ENCODE data around the gene PPP2R5D. TPM values are rescaled to one million over a fixed set of nuclear protein-coding genes. Genes with fewer than 3 reads are reported as not detected.
A peak's percentile ranks its signal among the peaks of the same experiment; 100 is the strongest.

PPP2R5D gene
- total RNA-seq, 5 donors from 2014 or later (not counting 1 experiment from before 2014, with no cell fraction given) = 27.8 to 35.1 (median 33.3) TPM

GRCh38 chr6:43007126-43007525 is 22.8 kb downstream of the PPP2R5D start:
- Mint-ChIP-seq H3K27me3 (no peaks in the 10 kb centered on the region), H3K9me3 (no peaks in the 10 kb centered on the region), H3K27ac (no peak overlapping the region), H3K36me3 (peaks cover 24% of the 10 kb centered on the region), H3K4me1 (peaks cover 10 to 15% (median 14%) of the 10 kb centered on the region in 3 donors), H3K4me3 (no peak overlapping the region)
- WGBS (ENCODE audit: insufficient coverage) = 95% methylated on average over 8 of the region's 9 CpGs
- no peak overlapping the region for H3K4me3 ChIP-seq (ENCODE audit: control insufficient read depth in 1 of 2, extremely low read depth in 1 of 2, low read length in 1 of 2)
- H3K36me3 ChIP-seq (ENCODE audit: control insufficient read depth in 2 of 2, extremely low read depth in 1 of 2, insufficient read depth in 1 of 2, low read length in 1 of 2) = peaks cover 17 to 68% of the 10 kb centered on the region in 2 donors
- no peaks in the 10 kb centered on the region for H3K9me3 ChIP-seq
- H3K27me3 ChIP-seq (replicated peaks in 1 of 2; ENCODE audit: control insufficient read depth in 2 of 2, extremely low read depth in 1 of 2, insufficient read depth in 2 of 2, low read length in 1 of 2) = no peaks in the 10 kb centered on the region
- H3K27ac ChIP-seq (ENCODE audit: low read length) = no peak overlapping the region
- ATAC-seq (replicated peaks in 1 of 4) = no peak
- no peak for DNase-seq
- CTCF ChIA-PET = no interaction called here
- POLR2A ChIA-PET = interaction anchor here in 1 of 2 donors (0.7 kb wide), 1 partner anchor 39 kb away, joined by 3 read pairs; no protein-coding TSS in a partner anchor
- H3K4me1 ChIP-seq (ENCODE audit: control insufficient read depth in 1 of 2, extremely low read depth in 1 of 2, insufficient read depth in 2 of 2, low read length in 2 of 2) = peaks cover 0 to 4% of the 10 kb centered on the region in 2 experiments

- Histone ChIP-seq H3K27ac (ENCODE audit: low read length) (no peak overlapping the region), H3K27me3 (replicated peaks in 1 of 2; ENCODE audit: control insufficient read depth in 2 of 2, extremely low read depth in 1 of 2, insufficient read depth in 2 of 2, low read length in 1 of 2) (no peaks in the 10 kb centered on the region), H3K36me3 (ENCODE audit: control insufficient read depth in 2 of 2, extremely low read depth in 1 of 2, insufficient read depth in 1 of 2, low read length in 1 of 2) (peaks cover 17 to 64% of the 10 kb centered on the region in 2 donors), H3K4me3 (ENCODE audit: control insufficient read depth in 1 of 2, extremely low read depth in 1 of 2, low read length in 1 of 2) (no peak overlapping the region), H3K9me3 (no peaks in the 10 kb centered on the region), H3K4me1 (ENCODE audit: control insufficient read depth in 1 of 2, extremely low read depth in 1 of 2, insufficient read depth in 2 of 2, low read length in 2 of 2) (peaks cover 7 to 18% of the 10 kb centered on the region in 2 experiments)
- ChIA-PET CTCF (interaction anchor here in 1 of 2 donors (1.2 kb wide), 1 partner anchor 135 kb away, joined by 4 read pairs; no protein-coding TSS in a partner anchor), POLR2A (interaction anchor here in 1 of 2 donors (0.5 kb wide), 1 partner anchor 212 kb away, joined by 3 read pairs; no protein-coding TSS in a partner anchor)
- H3K36me3 Mint-ChIP-seq = peaks cover 24% of the 10 kb centered on the region
- ATAC-seq (replicated peaks in 1 of 4) (no peak), DNase-seq (peak in 23 of 35 experiments; percentile 4 to 48 (median 27))
- WGBS (ENCODE audit: insufficient coverage) = 81% methylated on average over 2 of the region's 6 CpGs
- H3K27ac Mint-ChIP-seq = peak overlapping the region in 1 of 2 donors; percentile 52
- no peak overlapping the region for H3K4me3 Mint-ChIP-seq
- no peaks in the 10 kb centered on the region for H3K9me3 Mint-ChIP-seq
- H3K27me3 Mint-ChIP-seq = no peaks in the 10 kb centered on the region
- peaks cover 30 to 34% (median 32%) of the 10 kb centered on the region in 3 donors for H3K4me1 Mint-ChIP-seq
Observed at GRCh38 chr6:43009124-43009523, 24.8 kb downstream of the PPP2R5D start.

- POLR2A ChIA-PET = interaction anchor here in 1 of 2 donors (0.7 kb wide), 1 partner anchor 43 kb away, joined by 3 read pairs; the partner anchor contains the start of gene CUL7
- H3K27me3 ChIP-seq (replicated peaks in 1 of 2; ENCODE audit: control insufficient read depth in 2 of 2, extremely low read depth in 1 of 2, insufficient read depth in 2 of 2, low read length in 1 of 2) = no peaks in the 10 kb centered on the region
- no peaks in the 10 kb centered on the region for H3K9me3 ChIP-seq
- Mint-ChIP-seq H3K36me3 (peaks cover 19% of the 10 kb centered on the region), H3K4me3 (no peak overlapping the region), H3K4me1 (peaks cover 44 to 51% (median 50%) of the 10 kb centered on the region in 3 donors), H3K27me3 (no peaks in the 10 kb centered on the region), H3K27ac (peak overlapping the region in 1 of 2 donors; percentile 91), H3K9me3 (no peaks in the 10 kb centered on the region)
- ATAC-seq (replicated peaks in 1 of 4) = no peak
- H3K4me1 ChIP-seq (ENCODE audit: control insufficient read depth in 1 of 2, extremely low read depth in 1 of 2, insufficient read depth in 2 of 2, low read length in 2 of 2) = peaks cover 14 to 35% of the 10 kb centered on the region in 2 experiments
- 74% methylated on average over 3 of the region's 6 CpGs for WGBS (ENCODE audit: insufficient coverage)
- no peak overlapping the region for H3K4me3 ChIP-seq (ENCODE audit: control insufficient read depth in 1 of 2, extremely low read depth in 1 of 2, low read length in 1 of 2)
- no peak for DNase-seq
- H3K27ac ChIP-seq (ENCODE audit: low read length) = no peak overlapping the region
- CTCF ChIA-PET = interaction anchor here in 1 of 2 donors (1.3 kb wide), 1 partner anchor 133 kb away, joined by 3 read pairs; no protein-coding TSS in a partner anchor
- peaks cover 17 to 56% of the 10 kb centered on the region in 2 donors for H3K36me3 ChIP-seq (ENCODE audit: control insufficient read depth in 2 of 2, extremely low read depth in 1 of 2, insufficient read depth in 1 of 2, low read length in 1 of 2)
Observed at GRCh38 chr6:43011207-43011606, 26.8 kb downstream of the PPP2R5D start.

- no peaks in the 10 kb centered on the region for H3K9me3 Mint-ChIP-seq
- H3K4me3 Mint-ChIP-seq = peak overlapping the region; percentile 93 to 95 (median 94)
- CTCF ChIA-PET = interaction anchor here in 1 of 2 donors (1.1 to 2.9 kb wide), 2 partner anchors 34 to 83 kb away, joined by 5 to 22 read pairs; partner anchors contain the start of genes CNPY3 and PEX6
- DNase-seq (no peak), ATAC-seq (replicated peaks in 1 of 4) (no peak)
- WGBS (ENCODE audit: insufficient coverage) = 90% methylated on average over 6 of the region's 6 CpGs
- Histone ChIP-seq H3K36me3 (ENCODE audit: control insufficient read depth in 2 of 2, extremely low read depth in 1 of 2, insufficient read depth in 1 of 2, low read length in 1 of 2) (peaks cover 10 to 51% of the 10 kb centered on the region in 2 donors), H3K9me3 (no peaks in the 10 kb centered on the region), H3K27me3 (replicated peaks in 1 of 2; ENCODE audit: control insufficient read depth in 2 of 2, extremely low read depth in 1 of 2, insufficient read depth in 2 of 2, low read length in 1 of 2) (no peaks in the 10 kb centered on the region), H3K4me1 (ENCODE audit: control insufficient read depth in 1 of 2, extremely low read depth in 1 of 2, insufficient read depth in 2 of 2, low read length in 2 of 2) (peaks cover 14 to 46% of the 10 kb centered on the region in 2 experiments), H3K4me3 (ENCODE audit: control insufficient read depth in 1 of 2, extremely low read depth in 1 of 2, low read length in 1 of 2) (no peak overlapping the region), H3K27ac (ENCODE audit: low read length) (no peak overlapping the region)
- peaks cover 17% of the 10 kb centered on the region for H3K36me3 Mint-ChIP-seq
- peaks cover 51 to 61% (median 58%) of the 10 kb centered on the region in 3 donors for H3K4me1 Mint-ChIP-seq
- no peaks in the 10 kb centered on the region for H3K27me3 Mint-ChIP-seq
- H3K27ac Mint-ChIP-seq = peak overlapping the region; percentile 91
- POLR2A ChIA-PET = no interaction called here
Observed at GRCh38 chr6:43012364-43012763, 28.0 kb downstream of the PPP2R5D start.

GRCh38 chr6:43013097-43013842 is 28.9 kb downstream of the PPP2R5D start:
- POLR2A ChIA-PET = interaction anchor here (0.6 to 1.6 kb wide), 9 partner anchors 8 to 267 kb away, joined by 4 to 15 read pairs (median 6); partner anchors contain the start of genes CNPY3 (in 1 of the 2), CUL7 (in 1 of the 2), KLC4 (in 1 of the 2) and MRPL2 (in 1 of the 2)
- no peaks in the 10 kb centered on the region for H3K27me3 ChIP-seq (replicated peaks in 1 of 2; ENCODE audit: control insufficient read depth in 2 of 2, extremely low read depth in 1 of 2, insufficient read depth in 2 of 2, low read length in 1 of 2)
- peaks cover 11 to 51% of the 10 kb centered on the region in 2 donors for H3K36me3 ChIP-seq (ENCODE audit: control insufficient read depth in 2 of 2, extremely low read depth in 1 of 2, insufficient read depth in 1 of 2, low read length in 1 of 2)
- H3K27ac ChIP-seq (ENCODE audit: low read length) = peak overlapping the region; percentile 40
- H3K9me3 Mint-ChIP-seq = no peaks in the 10 kb centered on the region
- H3K27me3 Mint-ChIP-seq = no peaks in the 10 kb centered on the region
- H3K4me1 ChIP-seq (ENCODE audit: control insufficient read depth in 1 of 2, extremely low read depth in 1 of 2, insufficient read depth in 2 of 2, low read length in 2 of 2) = peaks cover 14 to 46% of the 10 kb centered on the region in 2 experiments
- peak overlapping the region; percentile 91 for H3K27ac Mint-ChIP-seq
- peaks cover 58 to 69% (median 62%) of the 10 kb centered on the region in 3 donors for H3K4me1 Mint-ChIP-seq
- 3% methylated on average over 19 of the region's 25 CpGs for WGBS (ENCODE audit: insufficient coverage)
- no peaks in the 10 kb centered on the region for H3K9me3 ChIP-seq
- H3K4me3 Mint-ChIP-seq = peak overlapping the region; percentile 93 to 95 (median 94)
- peak overlapping the region; percentile 48 to 68 for H3K4me3 ChIP-seq (ENCODE audit: control insufficient read depth in 1 of 2, extremely low read depth in 1 of 2, low read length in 1 of 2)
- peaks cover 22% of the 10 kb centered on the region for H3K36me3 Mint-ChIP-seq
- peak in 1 of 35 experiments; percentile 3 for DNase-seq
- CTCF ChIA-PET = interaction anchor here (0.6 to 2.9 kb wide), 8 partner anchors 29 to 151 kb away, joined by 3 to 22 read pairs (median 5); partner anchors contain the start of genes CNPY3 (in 1 of the 2), KLC4 (in 1 of the 2), MRPL2 (in 1 of the 2) and PEX6 (in 1 of the 2)
- ATAC-seq (replicated peaks in 1 of 4) = peak in 1 of 4 experiments; percentile 25

All from T-cell (primary cell).